ENCODE measurements around the gene SNAI1. TPM values are rescaled to one million over a fixed set of nuclear protein-coding genes. Genes with fewer than 3 reads are reported as not detected.

SNAI1 gene
- total RNA-seq, 1 experiment from 2014 or later, result 5.4 TPM

GRCh38 chr20:50034567-50035180 is 51.9 kb downstream of the SNAI1 start:
- no peaks in the 10 kb centered on the region for H4K20me1 ChIP-seq (ENCODE audit: low read length)
- H3K36me3 ChIP-seq (ENCODE audit: low read depth, low read length), result no peaks in the 10 kb centered on the region
- no peaks in the 10 kb centered on the region for H3K27me3 ChIP-seq (ENCODE audit: low read length)
- no peaks in the 10 kb centered on the region for H3K9me2 ChIP-seq (replicated peaks; ENCODE audit: low read length)
- H2AFZ ChIP-seq (ENCODE audit: low read length), result no peak overlapping the region
- peaks cover 35% of the 10 kb centered on the region for H3K4me1 ChIP-seq (ENCODE audit: insufficient read depth, low read length)
- H3K4me3 ChIP-seq (ENCODE audit: low read length), result no peak overlapping the region
- peak overlapping the region; percentile 87 for H3K27ac ChIP-seq (ENCODE audit: low read length)
- ChIA-PET CTCF (interaction anchor here (2.0 kb wide), 1 partner anchor 37 kb away, joined by 5 read pairs; no protein-coding TSS in a partner anchor), POLR2A (ENCODE audit: unreplicated experiment) (interaction anchor here (0.7 kb wide), 1 partner anchor 1594 kb away, joined by 5 read pairs; no protein-coding TSS in a partner anchor)
- H3F3A ChIP-seq (ENCODE audit: low read length, unreplicated experiment), result no peaks in the 10 kb centered on the region
- no TSS peak for BruUV-seq (replicated peaks)
- ATAC-seq (peak; percentile 72), DNase-seq (peak; percentile 88)
- intact Hi-C loops (cut with micrococcal nuclease), result no loop called here
- H3K9ac ChIP-seq (ENCODE audit: low read length), result peak overlapping the region; percentile 69
- H3K79me2 ChIP-seq (ENCODE audit: low read length), result no peaks in the 10 kb centered on the region
- no peaks in the 10 kb centered on the region for H3K9me3 ChIP-seq (ENCODE audit: low read length)
- H3K4me2 ChIP-seq (ENCODE audit: low read length), result peak overlapping the region; percentile 70
- TF ChIP-seq EZH2phosphoT487 (IDR thresholded peaks at IDR 0.05; ENCODE audit: borderline replicate concordance, low read length) (no peak), EZH2 (IDR thresholded peaks at IDR 0.05; ENCODE audit: low read length, unreplicated experiment) (no peak), CTCF (conservative IDR thresholded peaks at IDR 0.05; ENCODE audit: low read depth, low read length) (no peak)

- H3F3A ChIP-seq (ENCODE audit: low read length, unreplicated experiment), result no peaks in the 10 kb centered on the region
- ATAC-seq (no peak), DNase-seq (no peak)
- ChIA-PET CTCF (interaction anchor here (0.7 kb wide), 1 partner anchor 72 kb away, joined by 3 read pairs; no protein-coding TSS in a partner anchor), POLR2A (ENCODE audit: unreplicated experiment) (no interaction called here)
- no peaks in the 10 kb centered on the region for H4K20me1 ChIP-seq (ENCODE audit: low read length)
- no peak overlapping the region for H3K9ac ChIP-seq (ENCODE audit: low read length)
- no peaks in the 10 kb centered on the region for H3K36me3 ChIP-seq (ENCODE audit: low read depth, low read length)
- no peak overlapping the region for H3K27ac ChIP-seq (ENCODE audit: low read length)
- H3K9me2 ChIP-seq (replicated peaks; ENCODE audit: low read length), result no peaks in the 10 kb centered on the region
- no peaks in the 10 kb centered on the region for H3K27me3 ChIP-seq (ENCODE audit: low read length)
- TF ChIP-seq CTCF (conservative IDR thresholded peaks at IDR 0.05; ENCODE audit: low read depth, low read length) (no peak), EZH2 (IDR thresholded peaks at IDR 0.05; ENCODE audit: low read length, unreplicated experiment) (no peak), EZH2phosphoT487 (IDR thresholded peaks at IDR 0.05; ENCODE audit: borderline replicate concordance, low read length) (no peak)
- no peak overlapping the region for H3K4me3 ChIP-seq (ENCODE audit: low read length)
- peaks cover 24% of the 10 kb centered on the region for H3K4me1 ChIP-seq (ENCODE audit: insufficient read depth, low read length)
- intact Hi-C loops (cut with micrococcal nuclease), result no loop called here
- no peaks in the 10 kb centered on the region for H3K9me3 ChIP-seq (ENCODE audit: low read length)
- no peak overlapping the region for H3K4me2 ChIP-seq (ENCODE audit: low read length)
- BruUV-seq (replicated peaks), result no TSS peak
- no peak overlapping the region for H2AFZ ChIP-seq (ENCODE audit: low read length)
- H3K79me2 ChIP-seq (ENCODE audit: low read length), result no peaks in the 10 kb centered on the region
Observed at GRCh38 chr20:50036703-50037102, 53.9 kb downstream of the SNAI1 start.

GRCh38 chr20:50037123-50037522 is 54.3 kb downstream of the SNAI1 start:
- Histone ChIP-seq H3K4me3 (ENCODE audit: low read length) (no peak overlapping the region), H3K79me2 (ENCODE audit: low read length) (no peaks in the 10 kb centered on the region), H3F3A (ENCODE audit: low read length, unreplicated experiment) (no peaks in the 10 kb centered on the region), H2AFZ (ENCODE audit: low read length) (no peak overlapping the region), H3K9me3 (ENCODE audit: low read length) (no peaks in the 10 kb centered on the region), H3K9ac (ENCODE audit: low read length) (no peak overlapping the region), H3K27me3 (ENCODE audit: low read length) (no peaks in the 10 kb centered on the region), H3K4me2 (ENCODE audit: low read length) (no peak overlapping the region), H4K20me1 (ENCODE audit: low read length) (no peaks in the 10 kb centered on the region), H3K36me3 (ENCODE audit: low read depth, low read length) (no peaks in the 10 kb centered on the region), H3K27ac (ENCODE audit: low read length) (no peak overlapping the region), H3K4me1 (ENCODE audit: insufficient read depth, low read length) (peaks cover 24% of the 10 kb centered on the region), H3K9me2 (replicated peaks; ENCODE audit: low read length) (no peaks in the 10 kb centered on the region)
- ChIA-PET CTCF (interaction anchor here (0.7 kb wide), 1 partner anchor 73 kb away, joined by 3 read pairs; no protein-coding TSS in a partner anchor), POLR2A (ENCODE audit: unreplicated experiment) (interaction anchor here (0.6 kb wide), 1 partner anchor 518 kb away, joined by 3 read pairs; no protein-coding TSS in a partner anchor)
- ATAC-seq (no peak), DNase-seq (no peak)
- intact Hi-C loops (cut with micrococcal nuclease), result no loop called here
- TF ChIP-seq EZH2 (IDR thresholded peaks at IDR 0.05; ENCODE audit: low read length, unreplicated experiment) (no peak), CTCF (conservative IDR thresholded peaks at IDR 0.05; ENCODE audit: low read depth, low read length) (no peak), EZH2phosphoT487 (IDR thresholded peaks at IDR 0.05; ENCODE audit: borderline replicate concordance, low read length) (no peak)
- no TSS peak for BruUV-seq (replicated peaks)
